T-helper 2 cell (primary cell): ENCODE measurements around the gene PRKAG2.
"Not testable (repeated sequence)": the region's sequence is repeated elsewhere in the genome, so short reads cannot be mapped to it uniquely, and the experiment has no call there.

Source experiments
- DNase-seq, 5 experiments: peaks; one replicate each; pipeline versions ENCODE4 v3.0.0 to v3.0.0-alpha.2; 2012 to 2022

The PRKAG2 gene

GRCh38 chr7:151575410-151575809, 301.5 kb downstream of the PRKAG2 start:
- no peak for DNase-seq

- DNase-seq, result not testable (repeated sequence)
These were observed 303.9 kb downstream of the PRKAG2 start for GRCh38 chr7:151573046-151573445.

- no peak for DNase-seq
These were observed 304.8 kb downstream of the PRKAG2 start for GRCh38 chr7:151572136-151572535.

- DNase-seq, result no peak
These were observed 305.4 kb downstream of the PRKAG2 start for GRCh38 chr7:151571471-151571870.

- DNase-seq, result peak in 1 of 5 experiments; percentile 25
These were observed 306.5 kb downstream of the PRKAG2 start for GRCh38 chr7:151570366-151570915.

- no peak for DNase-seq
These were observed 307.7 kb downstream of the PRKAG2 start for GRCh38 chr7:151568956-151569940.

- DNase-seq, result no peak
These were observed 310.0 kb downstream of the PRKAG2 start for GRCh38 chr7:151566897-151567320.

- DNase-seq, result no peak
These were observed 311.4 kb downstream of the PRKAG2 start for GRCh38 chr7:151565541-151565940.

- peak in 1 of 5 experiments; percentile 11 for DNase-seq
These were observed 316.7 kb downstream of the PRKAG2 start for GRCh38 chr7:151560243-151560642.

GRCh38 chr7:151559557-151560183, 317.2 kb downstream of the PRKAG2 start:
- DNase-seq, result no peak

GRCh38 chr7:151558575-151558974, 318.3 kb downstream of the PRKAG2 start:
- DNase-seq, result no peak

GRCh38 chr7:151556592-151556991, 320.3 kb downstream of the PRKAG2 start:
- DNase-seq, result no peak

- no peak for DNase-seq
These were observed 323.6 kb downstream of the PRKAG2 start for GRCh38 chr7:151553356-151553755.

- peak in 1 of 5 experiments; percentile 6 for DNase-seq
These were observed 324.4 kb downstream of the PRKAG2 start for GRCh38 chr7:151552352-151553028.

GRCh38 chr7:151551820-151552219, 325.1 kb downstream of the PRKAG2 start:
- no peak for DNase-seq

- no peak for DNase-seq
These were observed 326.1 kb downstream of the PRKAG2 start for GRCh38 chr7:151550656-151551286.

GRCh38 chr7:151549644-151550043, 327.3 kb downstream of the PRKAG2 start:
- DNase-seq, result no peak

- no peak for DNase-seq
These were observed 327.8 kb downstream of the PRKAG2 start for GRCh38 chr7:151549083-151549482.

GRCh38 chr7:151544183-151544582, 332.7 kb downstream of the PRKAG2 start:
- DNase-seq, result no peak

GRCh38 chr7:151542606-151543130, 334.2 kb downstream of the PRKAG2 start:
- DNase-seq, result no peak

GRCh38 chr7:151541709-151542499, 335.0 kb downstream of the PRKAG2 start:
- DNase-seq, result no peak
